GM18951 (cell line): ENCODE measurements around the gene NPHP4.

Source experiments
- POLR2A ChIP-seq: IDR thresholded peaks from 4 replicates; pipeline ENCODE4 v1.6.1; 2011; ENCODE audit warnings: mild to moderate bottlenecking; ENCODE audit not compliant: insufficient read length, insufficient read depth; ENCODE audit errors: extremely low read depth
- in situ Hi-C: fragments of 300-500 bp; cut with MboI; formaldehyde crosslinking; loops from one replicate; pipeline ENCODE4 v1.12.0; 2022; ENCODE audit warnings: low sequenced_read_pairs, mixed read lengths, inconsistent platforms; ENCODE audit not compliant: unreplicated experiment

NPHP4 gene

GRCh38 chr1:5974631-5975030, 17.6 kb downstream of the NPHP4 start:
- no peak for TF ChIP-seq POLR2A

GRCh38 chr1:5973771-5974170, 18.5 kb downstream of the NPHP4 start:
- in situ Hi-C loops: no loop called here
- TF ChIP-seq POLR2A: no peak

More at GRCh38 chr1:5974631-5975030, 17.6 kb downstream of the NPHP4 start:
- in situ Hi-C loops: no loop called here

DNA sequence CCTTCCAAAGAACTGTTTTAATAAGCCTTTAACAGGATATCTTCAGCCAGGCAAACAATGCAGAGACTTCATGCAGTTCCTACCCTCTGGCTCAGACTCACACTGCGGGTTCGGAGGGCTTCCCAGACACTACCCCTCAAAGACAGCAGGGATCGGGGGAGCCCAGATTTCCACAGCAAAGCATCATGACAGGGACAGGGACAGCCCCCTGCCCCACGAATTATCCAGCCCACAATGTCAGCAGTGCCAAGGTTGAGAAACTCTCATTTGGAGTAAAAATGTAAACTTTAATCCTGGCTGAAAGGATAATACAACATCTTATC, 20.1 kb downstream of the NPHP4 start:
- in situ Hi-C loops: no loop called here
- no peak for TF ChIP-seq POLR2A

GRCh38 chr1:5971471-5972197, 20.6 kb downstream of the NPHP4 start:
- in situ Hi-C loops: no loop called here

DNA sequence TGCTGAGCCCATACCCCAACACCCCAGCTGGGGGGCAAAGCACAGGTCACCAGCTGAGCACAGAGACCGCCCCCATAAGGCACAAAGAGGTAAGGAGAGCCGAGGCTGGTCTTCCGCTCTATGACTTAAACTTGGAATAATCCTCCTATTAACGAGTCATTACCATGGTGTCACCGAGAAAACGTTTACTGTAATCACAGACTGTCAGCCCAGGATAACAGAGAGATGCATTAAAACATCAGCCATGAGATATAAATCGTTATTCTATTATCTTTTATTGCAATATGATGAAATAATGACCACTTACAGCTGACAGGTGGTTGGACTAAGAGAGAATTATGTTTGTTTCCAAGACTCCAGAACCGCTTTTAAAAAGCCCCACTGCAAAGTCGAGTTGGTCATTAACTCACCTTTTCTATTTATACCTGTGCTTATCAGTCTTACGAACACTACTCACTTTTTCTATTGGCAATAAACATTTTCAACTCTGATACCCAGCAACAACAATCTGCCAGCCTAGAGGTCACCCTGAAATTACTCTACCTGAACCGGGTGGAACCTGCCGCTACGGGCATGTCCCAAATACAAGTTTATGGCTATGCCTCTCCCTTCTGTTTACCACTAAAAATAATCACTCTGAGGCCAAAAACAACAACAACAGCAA, 21.5 kb downstream of the NPHP4 start:
- in situ Hi-C loops: no loop called here
- no peak for TF ChIP-seq POLR2A

More at GRCh38 chr1:5971471-5972197, 20.6 kb downstream of the NPHP4 start:
- no peak for TF ChIP-seq POLR2A

GRCh38 chr1:5969168-5969567, 23.1 kb downstream of the NPHP4 start:
- in situ Hi-C loops: no loop called here
- no peak for TF ChIP-seq POLR2A

GRCh38 chr1:5968161-5968736, 24.0 kb downstream of the NPHP4 start:
- TF ChIP-seq POLR2A: no peak
- in situ Hi-C loops: no loop called here

DNA sequence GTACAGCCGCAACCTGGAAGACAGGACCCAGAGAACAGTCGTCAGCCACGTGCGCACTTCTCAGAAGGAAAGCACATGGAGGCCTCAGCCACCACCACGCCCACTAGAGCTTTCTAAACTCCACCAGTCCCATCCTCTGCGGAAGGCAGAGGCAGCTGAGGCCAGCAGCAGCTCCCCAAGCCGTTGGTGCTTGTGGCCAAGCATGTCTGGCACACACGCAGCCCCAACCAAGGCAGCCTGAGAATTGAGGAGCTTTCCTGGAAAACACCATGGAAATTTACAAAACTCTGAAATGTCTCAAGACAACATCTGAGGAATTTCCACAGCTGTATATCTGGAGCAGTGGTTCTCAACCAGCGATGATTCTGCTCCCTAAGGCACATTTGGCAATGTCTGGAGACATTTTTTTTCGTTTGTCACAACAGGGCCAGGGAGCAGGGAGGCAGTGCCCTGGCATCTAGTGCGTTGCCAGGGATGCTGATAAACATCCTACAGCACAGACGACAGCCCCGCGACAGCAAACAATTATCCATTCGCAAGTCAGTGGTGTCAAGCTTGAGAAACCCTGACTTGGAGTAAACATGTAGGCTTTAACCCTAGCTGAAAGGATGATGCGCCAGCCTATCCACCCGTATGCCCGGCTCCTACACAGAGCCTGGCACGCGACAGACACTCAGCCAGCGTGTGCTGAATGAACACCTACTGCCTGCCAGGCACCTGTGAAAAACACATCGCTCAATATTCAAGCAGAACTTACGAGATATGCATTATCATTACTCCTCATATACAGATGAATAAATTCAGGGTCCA, 24.7 kb downstream of the NPHP4 start:
- in situ Hi-C loops: no loop called here
- no peak for TF ChIP-seq POLR2A

- no peak for TF ChIP-seq POLR2A
- in situ Hi-C loops: no loop called here
Observed at GRCh38 chr1:5966543-5967205, 25.6 kb downstream of the NPHP4 start.

- in situ Hi-C loops: no loop called here
- no peak for TF ChIP-seq POLR2A
Observed at GRCh38 chr1:5965586-5966131, 26.6 kb downstream of the NPHP4 start.

- TF ChIP-seq POLR2A: no peak
- in situ Hi-C loops: no loop called here
Observed at GRCh38 chr1:5962265-5963105, 29.7 kb downstream of the NPHP4 start.

- in situ Hi-C loops: no loop called here
- TF ChIP-seq POLR2A: no peak
Observed at GRCh38 chr1:5961601-5962000, 30.6 kb downstream of the NPHP4 start.

DNA sequence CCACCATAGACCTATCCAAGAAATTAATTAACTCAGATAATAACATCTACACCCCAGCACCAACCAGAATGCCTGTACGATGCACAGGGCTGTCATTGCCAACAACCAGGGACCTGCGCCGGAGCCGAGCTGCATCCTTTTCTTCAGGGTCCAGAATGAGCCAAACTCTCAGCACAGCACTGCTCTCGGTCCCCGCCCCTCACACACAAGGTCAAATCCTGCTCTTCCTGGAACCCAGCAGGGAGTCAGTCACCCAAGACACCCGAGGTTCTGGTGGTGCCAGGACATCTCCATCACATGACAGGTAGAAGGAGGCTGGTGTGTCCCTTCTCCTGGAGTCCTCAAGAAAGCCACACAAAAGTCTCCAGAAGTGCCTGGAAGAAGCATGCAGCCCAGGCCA, 31.9 kb downstream of the NPHP4 start:
- in situ Hi-C loops: no loop called here
- TF ChIP-seq POLR2A: no peak
